ENCODE results near the gene WWTR1.

DNA sequence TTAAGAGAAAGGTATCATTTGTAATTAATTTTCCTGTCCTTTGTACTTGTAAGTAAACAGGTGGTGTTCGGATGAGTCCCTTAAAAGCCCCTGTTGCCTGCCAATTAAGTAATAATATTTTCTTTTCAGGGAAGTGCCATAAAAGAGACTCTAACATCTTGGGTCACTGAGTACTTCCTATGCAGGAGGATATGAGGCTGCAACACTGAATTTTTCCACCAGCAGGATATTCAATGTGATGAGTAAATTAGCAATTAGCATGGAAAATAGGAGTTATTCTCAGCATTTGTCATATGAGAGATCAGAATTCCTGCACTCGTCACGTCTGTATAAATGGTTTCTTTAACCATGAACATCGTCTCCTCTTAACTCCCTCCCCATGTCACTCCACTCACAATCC is 45.4 kb downstream of the WWTR1 start:
- TF ChIP-seq EP300 (IDR thresholded peaks at IDR 0.05; ENCODE audit: low read depth) (no peak), POLR2AphosphoS5 (IDR thresholded peaks at IDR 0.05) (no peak)
- TF ChIP-seq, protein P1, sequence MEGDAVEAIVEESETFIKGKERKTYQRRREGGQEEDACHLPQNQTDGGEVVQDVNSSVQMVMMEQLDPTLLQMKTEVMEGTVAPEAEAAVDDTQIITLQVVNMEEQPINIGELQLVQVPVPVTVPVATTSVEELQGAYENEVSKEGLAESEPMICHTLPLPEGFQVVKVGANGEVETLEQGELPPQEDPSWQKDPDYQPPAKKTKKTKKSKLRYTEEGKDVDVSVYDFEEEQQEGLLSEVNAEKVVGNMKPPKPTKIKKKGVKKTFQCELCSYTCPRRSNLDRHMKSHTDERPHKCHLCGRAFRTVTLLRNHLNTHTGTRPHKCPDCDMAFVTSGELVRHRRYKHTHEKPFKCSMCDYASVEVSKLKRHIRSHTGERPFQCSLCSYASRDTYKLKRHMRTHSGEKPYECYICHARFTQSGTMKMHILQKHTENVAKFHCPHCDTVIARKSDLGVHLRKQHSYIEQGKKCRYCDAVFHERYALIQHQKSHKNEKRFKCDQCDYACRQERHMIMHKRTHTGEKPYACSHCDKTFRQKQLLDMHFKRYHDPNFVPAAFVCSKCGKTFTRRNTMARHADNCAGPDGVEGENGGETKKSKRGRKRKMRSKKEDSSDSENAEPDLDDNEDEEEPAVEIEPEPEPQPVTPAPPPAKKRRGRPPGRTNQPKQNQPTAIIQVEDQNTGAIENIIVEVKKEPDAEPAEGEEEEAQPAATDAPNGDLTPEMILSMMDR (IDR thresholded peaks at IDR 0.05), result no peak
